HEK293T (cell line): ENCODE data around the gene IGDCC3.

ENCODE experiments used
- ARNT ChIP-seq: fragments of 450-650 bp; IDR thresholded peaks from 2 replicates; pipeline ENCODE4 v1.6.1; 2017; ENCODE audit warnings: mild to moderate bottlenecking
- BHLHE40 ChIP-seq: fragments of 450-650 bp; IDR thresholded peaks from 2 replicates; pipeline ENCODE4 v1.6.1; 2016; ENCODE audit warnings: mild to moderate bottlenecking, moderate library complexity, borderline replicate concordance
- CTBP1 ChIP-seq: fragments of 450-650 bp; IDR thresholded peaks from 2 replicates; pipeline ENCODE4 v1.6.1; 2016; ENCODE audit warnings: borderline replicate concordance
- ELF4 ChIP-seq: fragments of 450-650 bp; IDR thresholded peaks from 2 replicates; pipeline ENCODE4 v1.6.1; 2017; ENCODE audit warnings: antibody characterized with exemption
- FOXA1 ChIP-seq: fragments of 450-650 bp; IDR thresholded peaks from 2 replicates; pipeline ENCODE4 v1.6.1; 2016; ENCODE audit warnings: mild to moderate bottlenecking
- FOXM1 ChIP-seq: fragments of 450-650 bp; IDR thresholded peaks from 2 replicates; pipeline ENCODE4 v1.6.1; 2017; ENCODE audit warnings: mild to moderate bottlenecking, borderline replicate concordance
- HDGF ChIP-seq: fragments of 450-650 bp; IDR thresholded peaks from 2 replicates; pipeline ENCODE4 v1.6.1; 2017; ENCODE audit warnings: antibody characterized with exemption, borderline replicate concordance
- L3MBTL2 ChIP-seq: fragments of 450-650 bp; conservative IDR thresholded peaks from 2 replicates; pipeline ENCODE4 v1.6.1; 2016; ENCODE audit warnings: mild to moderate bottlenecking
- NFRKB ChIP-seq: fragments of 450-650 bp; IDR thresholded peaks from 2 replicates; pipeline ENCODE4 v1.6.1; 2016; ENCODE audit warnings: mild to moderate bottlenecking, moderate library complexity
- PKNOX1 ChIP-seq: fragments of 450-650 bp; IDR thresholded peaks from 2 replicates; pipeline ENCODE4 v1.6.1; 2016
- SP1 ChIP-seq: fragments of 450-650 bp; IDR thresholded peaks from 2 replicates; pipeline ENCODE4 v1.6.1; 2017
- SUZ12 ChIP-seq: fragments of 450-650 bp; IDR thresholded peaks from 2 replicates; pipeline ENCODE4 v1.6.1; 2016; ENCODE audit warnings: mild to moderate bottlenecking
- TARDBP ChIP-seq: fragments of 450-650 bp; IDR thresholded peaks from 2 replicates; pipeline ENCODE4 v1.6.1; 2016
- ZNF384 ChIP-seq: fragments of 450-650 bp; IDR thresholded peaks from 2 replicates; pipeline ENCODE4 v1.6.1; 2016

- TF ChIP-seq ELF4 (no peak), SUZ12 (no peak), SP1 (no peak), NFRKB (no peak), FOXM1 (no peak), BHLHE40 (no peak), CTBP1 (no peak), ARNT (no peak), FOXA1 (no peak), TARDBP (no peak), HDGF (no peak), ZNF384 (no peak), L3MBTL2 (no peak), PKNOX1 (no peak)
Observed at GRCh38 chr15:65330934-65331645, 46.7 kb downstream of the IGDCC3 start.
